CD4-positive, alpha-beta T cell treated with Interleukin-15 for 4 hours (primary cell): ENCODE data around the gene NEK4.
"Not testable (repeated sequence)": the region's sequence is repeated elsewhere in the genome, so short reads cannot be mapped to it uniquely, and the experiment has no call there.

ENCODE experiments used
- DNase-seq: peaks from one replicate; pipeline ENCODE4 v3.0.0-alpha.2; 2020; ENCODE audit warnings: low spot score

Gene NEK4

GRCh38 chr3:52696830-52697631, 73.7 kb downstream of the NEK4 start:
- no peak for DNase-seq

GRCh38 chr3:52695798-52696671, 74.7 kb downstream of the NEK4 start:
- DNase-seq: no peak

- DNase-seq: no peak
These were observed 76.1 kb downstream of the NEK4 start for GRCh38 chr3:52694528-52695189.

- no peak for DNase-seq
These were observed 77.7 kb downstream of the NEK4 start for GRCh38 chr3:52693071-52693470.

- no peak for DNase-seq
These were observed 80.2 kb downstream of the NEK4 start for GRCh38 chr3:52690560-52690959.

- DNase-seq: no peak
These were observed 81.6 kb downstream of the NEK4 start for GRCh38 chr3:52689151-52689550.

GRCh38 chr3:52688266-52688665, 82.5 kb downstream of the NEK4 start:
- no peak for DNase-seq

- DNase-seq: peak; percentile 93
These were observed 84.7 kb downstream of the NEK4 start, which contains the start of the genes GNL3 and PBRM1 for GRCh38 chr3:52685709-52686691. TSS of gene GNL3 (plus strand) at chr3:52686032. CDS start at chr3:52686093, 61 bp downstream. TSS of gene PBRM1 (minus strand) at chr3:52685913.

- DNase-seq: peak; percentile 69
These were observed 85.4 kb downstream of the NEK4 start for GRCh38 chr3:52685285-52685708.

- DNase-seq: no peak
These were observed 86.6 kb downstream of the NEK4 start for GRCh38 chr3:52684184-52684583.

- DNase-seq: no peak
These were observed 87.1 kb downstream of the NEK4 start for GRCh38 chr3:52683611-52684010.

GRCh38 chr3:52682016-52682415, 88.7 kb downstream of the NEK4 start:
- DNase-seq: peak; percentile 12

- no peak for DNase-seq
These were observed 89.1 kb downstream of the NEK4 start for GRCh38 chr3:52681596-52681995.

GRCh38 chr3:52679811-52680210, 90.9 kb downstream of the NEK4 start:
- no peak for DNase-seq

- no peak for DNase-seq
These were observed 91.6 kb downstream of the NEK4 start for GRCh38 chr3:52679199-52679538.

- DNase-seq: no peak
These were observed 92.2 kb downstream of the NEK4 start for GRCh38 chr3:52678265-52679198.

- not testable (repeated sequence) for DNase-seq
These were observed 94.5 kb downstream of the NEK4 start for GRCh38 chr3:52676201-52676600.

GRCh38 chr3:52671676-52672075, 99.1 kb downstream of the NEK4 start:
- no peak for DNase-seq

GRCh38 chr3:52670621-52671521, 99.9 kb downstream of the NEK4 start:
- DNase-seq: peak; percentile 74
